Measurements from ENCODE around the gene LSMEM2.
A peak's percentile ranks its signal among the peaks of the same experiment; 100 is the strongest.

The LSMEM2 gene

GRCh38 chr3:50324351-50325112 is 45.6 kb downstream of the LSMEM2 start:
- peak; percentile 83 for DNase-seq

- no peak for DNase-seq
Measured at GRCh38 chr3:50325113-50325480, 46.2 kb downstream of the LSMEM2 start.

GRCh38 chr3:50325497-50326181 is 46.8 kb downstream of the LSMEM2 start:
- no peak for DNase-seq

- no peak for DNase-seq
Measured at GRCh38 chr3:50326182-50326541, 47.3 kb downstream of the LSMEM2 start.

- no peak for DNase-seq
Measured at GRCh38 chr3:50327129-50327528, 48.2 kb downstream of the LSMEM2 start.

- DNase-seq, result peak; percentile 98
Measured at GRCh38 chr3:50327943-50328691, 49.2 kb downstream of the LSMEM2 start, which contains the start of gene TUSC2. Gene TUSC2, minus strand, starts transcription at chr3:50328223. Its CDS starts 124 bp downstream, at chr3:50328099.

GRCh38 chr3:50330330-50330729 is 51.4 kb downstream of the LSMEM2 start:
- DNase-seq, result no peak

GRCh38 chr3:50331364-50331907 is 52.5 kb downstream of the LSMEM2 start:
- DNase-seq, result no peak

- no peak for DNase-seq
Measured at GRCh38 chr3:50333744-50334328, 54.9 kb downstream of the LSMEM2 start.

- DNase-seq, result no peak
Measured at GRCh38 chr3:50334339-50335075, 55.6 kb downstream of the LSMEM2 start.

GRCh38 chr3:50336452-50337174 is 57.7 kb downstream of the LSMEM2 start:
- DNase-seq, result peak; percentile 47

GRCh38 chr3:50337175-50337861 is 58.4 kb downstream of the LSMEM2 start:
- peak; percentile 99 for DNase-seq

Data from NCI-H82 (cell line).